ENCODE measurements around the gene CPZ. TPM values are rescaled to one million over a fixed set of nuclear protein-coding genes. Genes with fewer than 3 reads are reported as not detected.

The CPZ gene
- total RNA-seq (2022; extraction: Qiagen RNA extraction; ENCODE audit: low read depth): 0.24 to 0.49 TPM (median 0.37 TPM) in 5 replicates

DNA sequence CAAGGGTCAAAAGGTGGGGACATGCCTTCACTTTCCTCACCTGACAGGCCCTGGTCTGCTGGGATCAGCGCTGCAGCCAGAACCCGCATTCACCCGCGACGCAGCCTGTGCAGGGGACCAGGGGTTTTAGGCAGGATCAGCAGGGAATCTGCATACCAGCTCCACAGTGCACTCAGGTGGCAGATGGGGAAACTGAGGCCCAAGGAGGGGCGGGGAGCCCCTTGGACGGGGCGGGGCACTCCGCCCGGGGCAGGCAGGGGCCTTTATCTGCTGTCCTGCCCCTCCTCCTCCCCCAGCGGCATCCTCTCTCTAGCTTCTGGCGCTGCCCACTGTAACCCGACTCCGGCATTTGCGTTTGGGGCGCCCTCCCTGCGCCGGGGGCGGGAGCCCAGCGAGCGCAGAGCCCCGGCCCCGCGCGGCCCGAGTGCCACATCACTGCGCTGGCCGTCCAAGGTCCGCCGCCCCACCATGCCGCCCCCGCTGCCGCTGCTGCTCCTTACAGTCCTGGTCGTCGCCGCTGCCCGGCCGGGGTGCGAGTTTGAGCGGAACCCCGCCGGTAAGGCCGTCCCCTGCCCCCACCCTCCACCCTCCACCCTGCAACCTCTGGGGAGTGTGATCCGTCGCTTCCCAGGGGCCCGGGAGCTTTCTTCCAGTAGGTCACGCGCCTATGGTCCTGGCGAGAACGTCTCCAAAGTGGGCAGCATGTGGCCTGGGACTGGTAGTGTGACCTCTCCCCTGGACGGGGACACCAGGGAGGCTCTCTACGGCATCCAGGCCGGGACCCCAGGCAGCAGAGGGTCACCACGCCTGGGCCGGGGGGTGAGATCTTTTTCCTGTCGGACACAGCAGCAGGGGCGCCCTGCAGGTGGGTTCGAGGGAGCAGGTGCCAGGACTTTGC, at the start of gene CPZ:
CPZ (plus strand) TSS at position 400 of the 898 bp plus-strand sequence; CDS start at position 469, 69 bp downstream.

DNA sequence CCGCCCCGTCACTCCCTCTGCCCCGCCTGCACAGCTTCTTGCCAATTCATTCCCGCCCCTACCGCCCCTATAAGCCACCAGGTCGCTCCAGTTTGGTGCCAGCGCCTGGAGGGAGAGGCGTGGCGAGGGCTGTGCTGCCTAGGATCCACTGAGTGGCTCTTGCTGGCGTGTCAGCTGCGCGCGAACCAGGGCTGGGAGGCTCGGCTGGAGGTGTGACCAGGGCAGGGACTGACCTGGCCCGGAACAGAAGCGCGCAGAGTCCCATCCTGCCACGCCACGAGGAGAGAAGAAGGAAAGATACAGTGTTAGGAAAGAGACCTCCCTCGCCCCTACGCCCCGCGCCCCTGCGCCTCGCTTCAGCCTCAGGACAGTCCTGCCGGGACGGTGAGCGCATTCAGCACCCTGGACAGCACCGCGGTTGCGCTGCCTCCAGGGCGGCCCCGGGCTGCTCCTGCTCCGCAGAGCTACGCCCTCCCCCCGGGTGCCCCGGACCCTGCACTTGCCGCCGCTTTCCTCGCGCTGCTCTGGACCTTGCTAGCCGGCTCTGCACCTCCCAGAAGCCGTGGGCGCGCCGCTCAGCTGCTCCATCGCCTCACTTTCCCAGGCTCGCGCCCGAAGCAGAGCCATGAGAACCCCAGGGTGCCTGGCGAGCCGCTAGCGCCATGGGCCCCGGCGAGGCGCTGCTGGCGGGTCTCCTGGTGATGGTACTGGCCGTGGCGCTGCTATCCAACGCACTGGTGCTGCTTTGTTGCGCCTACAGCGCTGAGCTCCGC, 12.1 kb upstream of the CPZ start, which contains the start of gene GPR78:
GPR78 (plus strand) TSS at position 72 of the 773 bp plus-strand sequence; CDS start at position 663, 591 bp downstream.

Other genes with a start within 250 kb of the CPZ start
- gene ACOX3, start 152.0 kb upstream of the CPZ start, total RNA-seq (2022; extraction: Qiagen RNA extraction; ENCODE audit: low read depth): 7.0 to 10.2 TPM (median 8.7 TPM) in 5 replicates
- 5.2 to 6.7 TPM (median 5.9 TPM) in 5 replicates for gene TRMT44, start 152.0 kb upstream of the CPZ start, total RNA-seq (2022; extraction: Qiagen RNA extraction; ENCODE audit: low read depth)
- gene GPR78, start 12.4 kb upstream of the CPZ start, total RNA-seq (2022; extraction: Qiagen RNA extraction; ENCODE audit: low read depth): 0.07 to 0.11 TPM in 2 of 5 replicates, not detected in the others

All from A549 treated with CpdA at 1 μM for 4 hours (cell line).